GM19328 (cell line): ENCODE data around the gene GCN1.

Experiments used
- ATAC-seq: cut with Tn5 transposase; IDR thresholded peaks from one replicate; pipeline ENCODE4 v1.9.1; 2021; ENCODE audit warnings: mild to moderate bottlenecking, moderate library complexity; ENCODE audit not compliant: unreplicated experiment

The GCN1 gene

DNA sequence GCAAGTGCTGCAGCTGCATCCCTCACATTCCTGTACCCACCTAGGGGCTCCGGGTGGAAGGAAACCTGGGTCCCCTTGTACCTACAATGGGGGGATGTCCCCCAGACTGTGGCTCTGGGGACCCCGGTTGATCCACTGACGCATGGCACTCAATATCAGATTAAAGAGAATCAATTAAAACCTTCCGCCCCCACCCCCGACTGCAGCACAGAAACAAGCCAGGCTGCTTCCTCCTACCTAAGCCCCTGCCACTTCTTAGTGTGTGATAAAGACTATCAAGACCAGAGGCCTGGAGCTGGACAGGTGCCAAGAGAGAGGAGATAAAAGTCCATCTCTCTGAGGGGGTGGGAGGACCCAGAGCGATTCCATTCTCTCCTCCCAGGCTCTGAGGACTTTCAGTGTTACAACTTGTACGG lies 34.6 kb upstream of the GCN1 start:
- ATAC-seq: no peak

DNA sequence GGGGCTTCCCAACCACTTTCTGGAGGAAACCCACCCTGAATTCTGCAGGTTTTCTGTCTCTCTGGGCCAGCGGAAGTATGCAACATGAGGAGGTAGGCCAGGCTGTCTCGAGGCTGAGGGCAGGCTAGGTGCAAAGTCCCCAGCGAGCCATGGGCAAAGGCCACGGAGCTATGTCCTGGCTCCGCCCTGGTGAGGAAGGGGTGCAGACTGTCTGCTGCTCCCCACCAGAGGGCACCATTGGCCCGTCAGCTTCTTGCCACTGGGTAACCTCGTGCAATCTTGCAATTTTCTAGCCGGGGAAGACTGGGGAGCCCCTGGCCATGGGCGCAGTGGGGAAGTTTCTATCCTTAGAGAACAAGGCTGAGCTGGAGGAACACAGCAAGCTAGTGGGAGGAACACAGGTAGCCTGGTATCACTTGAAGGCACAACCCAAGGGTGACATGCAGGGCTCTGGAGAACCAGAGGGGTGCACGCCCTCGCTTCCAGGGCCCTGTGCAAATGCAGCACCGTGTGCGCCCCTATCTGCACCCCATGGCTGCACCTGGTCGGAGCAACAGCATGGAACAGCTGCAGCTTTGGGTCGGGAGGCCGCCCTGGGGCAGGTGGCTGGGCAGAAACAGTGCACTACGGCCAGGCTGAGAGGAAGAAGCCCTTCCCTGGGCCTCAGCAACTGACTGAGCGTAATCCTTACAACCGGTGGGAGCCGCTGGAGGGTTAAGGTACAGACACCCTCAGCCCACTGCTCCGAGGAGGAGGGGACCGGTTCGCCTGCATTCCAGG lies 34.0 kb upstream of the GCN1 start:
- no peak for ATAC-seq

DNA sequence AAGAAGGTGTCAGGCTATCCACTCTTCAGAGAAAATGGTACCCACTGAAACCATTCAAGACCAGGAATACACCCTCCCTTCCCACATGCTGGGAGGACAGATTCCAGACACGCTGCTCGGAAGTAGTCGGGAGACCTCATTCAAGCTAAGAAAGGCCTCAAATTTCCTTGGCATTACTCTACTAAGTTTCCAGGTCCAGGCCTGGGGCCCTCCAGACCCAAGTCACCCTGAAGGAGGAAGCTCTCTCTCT lies 33.5 kb upstream of the GCN1 start:
- no peak for ATAC-seq

DNA sequence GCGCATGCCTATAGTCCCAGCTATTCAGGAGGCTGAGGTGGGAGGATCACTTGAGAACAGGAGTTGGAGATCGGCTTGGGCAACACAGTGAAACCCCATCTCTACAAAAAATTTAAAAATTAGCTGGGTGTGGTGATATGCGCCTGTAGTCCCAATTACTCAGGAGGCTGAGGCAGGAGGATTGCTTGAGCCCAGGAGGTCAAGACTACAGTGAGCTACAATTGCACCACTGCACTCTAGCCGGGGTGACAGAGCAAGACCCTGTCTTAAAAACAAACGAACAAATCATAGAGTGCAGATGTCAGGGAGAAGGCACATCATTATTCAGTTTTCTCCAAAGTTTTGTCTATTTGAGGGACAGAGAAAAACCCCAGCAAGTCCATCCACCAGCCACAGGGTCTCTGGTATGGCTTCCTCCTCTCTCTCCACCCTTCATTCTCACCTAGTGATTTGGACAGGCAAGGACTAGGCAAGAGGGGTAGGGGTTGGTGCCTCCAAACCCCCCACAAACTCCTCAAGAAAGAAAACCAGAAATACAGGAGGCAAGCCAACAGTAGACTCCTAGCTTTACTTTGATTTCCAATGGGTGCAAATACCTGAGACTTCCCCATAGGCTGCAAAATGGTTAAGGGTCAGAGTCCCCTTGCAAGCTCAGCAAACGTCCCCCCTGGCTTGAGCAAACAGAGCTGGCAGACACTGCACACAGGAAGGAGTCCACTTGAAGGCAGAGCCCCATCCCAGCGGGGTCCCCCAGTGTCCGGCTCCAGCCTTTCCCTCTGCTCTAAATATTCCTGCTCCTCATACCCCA lies 32.9 kb upstream of the GCN1 start:
- no peak for ATAC-seq

DNA sequence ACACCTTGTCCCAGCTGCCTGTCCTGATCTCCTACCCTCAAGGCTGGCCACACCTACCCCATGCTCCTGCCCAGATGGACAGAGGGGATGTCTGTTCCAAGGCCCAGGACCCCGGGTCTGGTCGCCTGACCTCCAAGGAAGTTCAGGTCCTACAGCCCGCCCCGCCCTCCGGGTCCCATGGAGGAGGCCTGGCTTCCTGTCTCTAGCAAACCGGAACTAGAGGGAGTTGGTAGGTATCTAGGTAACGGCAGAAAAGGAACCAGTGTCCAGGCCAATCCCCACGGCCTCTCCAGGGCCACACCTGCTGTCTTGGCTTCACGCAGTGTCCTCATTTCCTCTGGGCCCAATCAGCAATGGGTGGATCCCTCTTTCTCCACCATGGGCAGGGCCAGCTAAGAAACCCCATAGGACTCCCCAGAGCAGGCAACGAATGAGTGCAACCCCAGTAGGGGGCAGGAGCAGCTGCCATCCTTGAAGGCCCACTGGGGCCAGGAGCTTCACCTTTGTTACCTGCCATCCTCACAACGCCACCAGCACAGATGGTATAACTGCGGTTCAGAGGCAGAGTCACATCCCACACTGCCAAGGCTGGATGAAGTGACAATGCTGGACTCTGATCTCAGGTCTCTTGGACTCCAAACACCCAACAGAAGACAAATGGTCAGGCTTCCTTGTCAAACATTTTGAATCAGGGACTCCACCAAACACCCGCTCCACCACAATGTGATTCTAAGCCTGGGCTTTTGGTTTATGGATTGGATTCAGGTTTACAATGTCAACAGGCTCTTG lies 31.5 kb upstream of the GCN1 start:
- no peak for ATAC-seq

DNA sequence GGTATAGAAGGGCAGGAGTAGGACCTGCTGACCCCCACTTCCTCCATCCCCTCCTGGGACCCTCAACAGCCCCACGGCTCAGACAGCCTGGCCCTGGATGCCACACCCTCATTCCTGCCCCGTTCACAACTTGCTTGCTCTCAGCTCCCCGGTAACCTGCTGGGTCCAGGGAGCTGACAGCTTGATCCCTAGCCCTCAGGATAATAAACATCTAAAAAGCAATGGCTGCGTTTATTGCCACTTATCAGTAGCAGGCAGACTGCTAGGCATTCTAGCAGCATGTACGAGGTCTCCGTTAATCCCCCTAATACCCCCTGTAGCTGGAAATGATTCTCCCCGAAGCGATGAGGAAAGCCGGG lies 30.7 kb upstream of the GCN1 start:
- ATAC-seq: no peak

DNA sequence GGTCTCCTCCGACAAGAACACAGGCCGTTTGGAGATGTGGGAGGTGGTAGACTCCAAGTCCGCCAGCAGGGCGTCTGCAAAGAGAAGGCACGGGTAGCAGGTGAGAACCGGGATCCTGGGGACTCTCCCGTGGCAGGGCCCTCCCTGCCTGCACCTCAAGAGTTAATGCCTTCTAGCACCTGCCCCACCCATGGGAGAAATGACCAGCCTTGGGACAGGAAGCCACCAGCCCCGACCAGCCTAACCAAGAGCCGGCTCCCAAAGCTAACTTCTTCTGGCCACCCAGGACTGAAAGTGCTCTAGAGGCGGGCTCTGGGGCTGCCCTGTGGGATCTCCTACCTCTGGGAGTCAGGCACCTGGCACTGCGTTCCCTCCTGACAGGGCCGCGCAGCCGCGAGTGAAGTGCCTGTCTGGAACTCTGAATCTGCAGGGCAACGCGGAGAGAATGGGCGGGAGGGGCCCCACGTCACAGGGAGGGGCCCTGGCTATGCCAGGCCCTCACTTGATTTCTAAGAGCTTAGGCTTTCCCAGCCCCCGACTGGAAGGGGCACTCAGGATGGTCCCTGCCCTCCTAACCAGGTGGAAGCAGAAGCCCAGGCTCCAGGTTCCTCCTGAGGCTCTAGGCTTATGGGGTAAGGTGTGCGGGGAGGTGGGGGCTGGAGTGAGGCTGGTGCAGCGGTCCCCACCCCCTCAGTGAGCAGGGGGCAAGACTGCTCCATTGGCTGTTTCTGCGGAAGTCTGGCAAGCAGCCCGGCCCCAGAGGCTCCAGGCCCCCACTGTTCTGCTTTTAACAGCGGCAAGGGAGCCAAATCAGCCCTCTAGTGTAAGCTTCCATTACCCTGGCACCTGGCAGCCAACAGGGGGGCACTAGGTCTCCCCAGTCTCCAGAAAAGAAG lies 30.0 kb upstream of the GCN1 start:
- no peak for ATAC-seq

DNA sequence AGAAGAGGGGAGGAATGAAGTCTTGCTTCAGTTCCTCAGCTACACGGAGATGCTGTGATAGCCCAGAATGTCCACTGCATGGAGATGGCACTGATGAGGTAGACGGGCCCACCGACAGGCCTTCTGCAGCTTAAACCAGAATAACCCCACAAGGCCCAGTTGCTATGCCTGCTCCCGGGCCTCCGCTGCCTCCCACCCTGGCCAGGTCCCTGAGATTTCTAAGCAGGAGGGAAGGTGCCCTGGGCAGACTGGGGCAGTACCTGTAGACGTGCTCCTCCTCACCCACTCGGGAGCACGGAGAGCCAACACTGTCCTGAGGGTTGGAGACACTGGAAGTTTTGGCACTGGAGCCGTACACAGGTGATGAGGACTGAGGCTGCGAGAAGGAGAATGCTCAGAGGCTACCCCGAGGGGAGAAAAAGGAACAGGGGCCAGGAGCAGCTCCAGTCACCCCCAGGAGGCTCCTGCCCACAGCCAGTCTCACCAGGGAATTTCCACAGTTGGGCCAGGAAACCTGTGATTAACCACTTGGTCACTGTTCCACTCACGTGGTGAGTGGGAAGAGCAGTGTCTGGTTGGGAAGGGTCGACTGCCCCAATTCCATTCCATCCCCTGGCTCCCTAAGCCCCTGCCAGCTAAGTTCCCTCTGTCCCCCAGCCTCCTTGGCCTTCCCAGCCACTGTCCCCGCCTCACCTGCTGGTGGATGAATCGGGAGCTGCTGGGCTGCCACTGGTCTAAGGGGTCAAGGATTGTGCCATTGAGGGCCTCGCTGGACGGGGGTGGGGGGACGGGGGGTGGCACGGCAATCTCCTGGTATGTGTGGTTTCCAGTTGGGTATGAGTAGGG lies 29.2 kb upstream of the GCN1 start:
- ATAC-seq: no peak

DNA sequence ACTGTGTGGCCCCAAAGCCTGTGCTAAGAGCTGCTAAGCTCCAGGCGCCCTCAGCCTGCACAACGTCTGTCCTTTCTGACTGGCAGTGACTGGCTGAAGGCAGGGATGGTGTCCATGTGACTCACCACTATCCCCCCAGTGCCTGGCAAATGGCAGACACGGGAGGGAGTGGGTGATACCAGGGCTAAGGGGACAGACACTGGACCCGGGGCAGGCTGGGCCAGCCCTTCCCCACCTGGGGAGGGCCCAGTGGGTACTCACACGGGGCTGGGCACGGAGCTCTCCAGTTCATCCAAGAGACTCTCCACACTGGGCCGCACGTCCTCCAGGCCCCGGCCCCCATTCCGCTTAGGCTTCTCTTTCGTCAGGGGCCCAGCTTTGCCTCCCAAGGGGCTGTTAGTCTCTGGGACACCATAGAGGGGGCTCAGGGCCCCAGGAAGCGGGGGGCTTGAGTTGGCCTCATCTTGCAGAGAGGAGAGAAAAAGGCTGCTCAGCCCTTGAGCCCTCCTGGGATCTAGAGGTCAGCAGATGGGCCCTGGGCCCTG lies 27.8 kb upstream of the GCN1 start:
- ATAC-seq: no peak

DNA sequence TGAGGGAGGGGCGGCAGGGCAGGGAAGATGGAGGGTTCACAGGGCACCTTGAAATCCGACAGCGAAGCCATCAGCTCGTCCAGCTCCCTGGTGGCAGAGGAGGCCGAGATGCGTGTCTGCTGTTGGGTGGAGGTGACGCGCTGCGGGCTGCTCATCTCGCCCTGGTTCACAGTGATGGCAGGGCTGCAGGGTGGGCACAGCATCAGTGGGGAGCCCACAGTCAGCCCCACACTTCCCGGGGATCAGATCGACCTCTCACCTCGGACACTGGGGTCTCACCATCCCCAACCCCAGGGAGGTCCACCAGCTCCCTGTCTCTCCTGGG lies 27.0 kb upstream of the GCN1 start:
- ATAC-seq: no peak

DNA sequence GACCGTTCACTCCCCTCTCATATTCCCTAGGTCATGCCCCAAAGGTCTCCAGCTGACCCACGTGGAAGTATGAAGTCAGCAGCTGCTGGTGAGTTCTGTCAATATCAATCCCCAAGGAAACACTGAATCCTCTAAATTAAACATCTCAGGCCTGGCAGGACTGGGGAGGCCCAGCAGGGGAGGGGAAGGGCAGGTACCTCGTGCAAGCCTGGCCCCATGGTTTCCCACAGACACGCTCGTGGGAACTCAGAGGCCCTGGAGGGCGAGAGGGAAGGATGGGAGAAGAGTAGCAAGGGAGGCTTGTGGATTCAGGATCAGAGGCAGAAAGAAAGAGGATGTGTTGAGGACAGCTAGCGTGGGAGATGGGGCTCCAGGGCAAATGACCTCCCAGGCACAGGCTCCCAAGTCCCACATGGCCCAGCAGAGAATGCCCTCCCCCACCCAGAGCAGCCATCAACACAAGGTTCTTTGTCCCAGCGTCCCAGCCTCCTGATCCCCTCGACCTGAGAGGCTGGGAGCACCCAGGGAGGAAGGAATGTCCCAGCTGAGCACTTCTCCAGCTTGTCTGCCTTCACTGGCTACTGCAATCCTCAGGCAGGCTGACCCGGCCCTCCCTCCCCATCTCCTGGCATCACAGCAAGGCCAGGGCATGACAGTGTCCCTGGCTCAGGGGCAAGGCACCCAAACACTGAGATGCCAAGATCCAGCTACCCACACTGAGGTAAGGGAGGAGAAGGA lies 26.5 kb upstream of the GCN1 start:
- no peak for ATAC-seq

DNA sequence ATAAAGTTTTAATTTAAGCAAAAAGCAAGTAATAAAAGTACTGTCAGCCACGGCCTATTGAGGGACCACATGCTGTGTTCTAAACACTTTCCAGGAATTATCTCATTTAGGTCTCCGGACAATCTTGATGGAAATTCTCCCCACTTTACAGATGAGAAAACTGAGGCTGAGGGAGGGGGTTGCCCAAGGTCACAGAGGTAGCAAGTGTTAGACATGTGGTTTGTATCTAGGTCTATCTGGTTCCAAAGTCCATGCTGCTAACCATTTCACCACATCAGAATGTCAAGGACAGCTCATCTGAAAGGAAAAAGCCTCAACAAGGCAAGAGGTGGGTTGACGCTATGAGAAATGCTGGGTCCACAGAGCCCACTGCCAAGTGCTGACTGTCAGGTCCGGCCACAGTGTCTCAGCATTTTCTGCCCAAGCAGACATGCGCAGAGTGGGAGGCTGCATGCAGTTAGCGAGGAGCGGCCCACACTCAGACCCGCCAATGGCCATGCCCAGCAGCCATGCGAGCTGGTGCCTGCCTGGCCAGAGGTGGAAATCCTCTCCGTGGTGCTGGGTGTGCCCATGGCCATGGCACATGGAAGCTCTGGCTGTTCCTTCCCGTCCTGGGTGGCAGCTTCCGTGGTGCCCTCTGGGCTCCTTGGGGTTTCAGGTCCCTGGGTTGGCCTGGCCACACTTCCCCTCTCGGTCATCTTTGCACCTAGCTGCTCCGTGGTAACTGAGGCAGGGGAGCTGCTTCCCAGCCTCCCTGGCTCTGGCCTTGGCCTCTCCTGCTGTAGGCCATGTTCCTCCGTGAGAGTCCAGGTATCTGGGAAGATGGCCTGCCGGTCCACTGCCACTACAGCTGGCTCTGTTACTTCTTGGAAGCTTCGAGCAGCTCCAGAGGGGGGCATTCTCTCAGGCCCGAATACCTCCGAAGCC lies 24.4 kb upstream of the GCN1 start:
- ATAC-seq: no peak

DNA sequence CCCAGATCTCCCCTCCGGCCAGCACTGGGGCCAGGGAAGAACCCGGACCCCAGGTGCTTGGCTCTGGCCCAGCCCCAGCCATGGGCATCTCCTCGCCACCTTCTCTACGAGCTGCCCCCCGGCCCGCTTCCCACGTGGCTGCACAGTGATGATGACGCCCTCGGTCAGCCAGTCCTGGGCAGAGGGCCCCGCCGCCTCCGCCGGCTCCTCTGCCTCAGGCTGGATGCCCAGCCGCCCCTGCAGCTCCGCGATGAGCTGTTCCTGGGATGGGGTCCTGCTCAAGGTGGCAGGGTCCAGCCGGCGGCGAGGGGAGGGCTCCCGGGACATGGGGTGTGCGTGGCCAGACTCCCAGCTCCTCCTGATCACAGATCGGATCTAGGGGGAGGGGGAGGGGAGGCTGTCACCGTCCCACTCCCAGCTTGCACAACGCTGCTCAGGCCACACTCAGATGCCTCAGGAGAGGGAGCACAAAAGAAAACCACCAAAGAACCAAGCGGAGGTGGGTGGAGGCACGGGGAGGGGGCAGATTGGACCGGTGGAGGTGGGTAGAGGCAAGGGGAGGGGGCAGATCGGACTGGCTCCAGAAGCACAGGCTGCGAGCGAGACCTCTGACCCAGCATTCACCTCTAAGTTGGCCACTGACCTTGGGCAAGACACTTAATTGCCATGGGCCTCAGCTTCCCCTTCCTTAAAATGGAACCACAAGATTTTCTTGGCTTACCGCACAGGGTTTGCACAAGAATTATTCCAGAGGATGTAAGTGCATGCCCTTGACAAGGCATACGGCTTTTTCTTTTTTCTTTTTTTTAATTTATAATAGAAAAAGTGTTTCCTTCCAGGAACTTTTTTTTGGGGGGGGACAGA lies 22.5 kb upstream of the GCN1 start:
- ATAC-seq: no peak

DNA sequence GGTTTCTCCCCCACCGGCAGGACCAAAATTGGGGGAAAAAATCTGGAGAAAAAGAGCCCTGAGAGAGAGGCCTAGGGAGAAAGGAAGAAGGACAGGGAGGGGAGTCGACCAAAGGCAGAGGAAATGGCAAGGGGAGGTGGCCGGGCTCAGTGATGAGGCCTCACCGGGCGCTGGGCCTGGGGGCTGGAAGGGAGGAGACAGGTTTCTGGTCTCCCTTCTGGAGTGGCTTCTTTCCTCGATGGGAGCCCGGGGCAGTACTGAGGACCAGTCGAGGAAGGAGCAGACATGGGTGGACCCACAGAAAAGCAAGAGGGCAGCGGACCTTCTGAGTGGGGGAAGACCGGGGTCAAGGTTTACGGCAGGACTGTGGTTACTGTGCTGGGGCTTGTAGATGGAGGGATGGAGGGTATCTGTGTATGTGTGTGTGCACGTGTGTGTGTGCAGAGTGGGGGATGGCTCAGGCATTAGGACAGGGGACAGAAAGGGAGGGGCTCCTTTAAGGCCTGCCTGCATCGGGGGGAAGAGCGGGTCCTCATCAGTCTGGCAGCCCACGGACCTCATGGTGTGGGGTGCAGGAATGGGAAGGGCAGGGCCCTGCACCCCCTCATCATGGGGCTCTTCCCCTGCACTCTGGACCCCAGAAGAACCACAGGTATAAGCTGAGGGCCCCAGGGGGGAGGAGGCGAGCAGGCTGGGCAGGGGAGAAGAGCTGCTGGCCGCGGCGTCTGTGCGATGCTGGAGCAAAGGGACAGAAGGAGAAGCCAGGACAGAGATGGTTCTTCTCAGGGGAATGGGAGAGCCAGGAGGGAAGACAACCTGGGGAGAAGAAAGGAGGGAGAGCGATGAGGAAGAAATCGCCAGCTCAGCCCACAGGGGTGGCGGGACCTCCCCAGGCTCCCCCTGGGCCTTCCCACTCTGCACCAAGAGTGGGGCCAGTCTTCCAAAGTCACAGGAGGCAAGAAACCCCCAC lies 21.5 kb upstream of the GCN1 start:
- no peak for ATAC-seq

DNA sequence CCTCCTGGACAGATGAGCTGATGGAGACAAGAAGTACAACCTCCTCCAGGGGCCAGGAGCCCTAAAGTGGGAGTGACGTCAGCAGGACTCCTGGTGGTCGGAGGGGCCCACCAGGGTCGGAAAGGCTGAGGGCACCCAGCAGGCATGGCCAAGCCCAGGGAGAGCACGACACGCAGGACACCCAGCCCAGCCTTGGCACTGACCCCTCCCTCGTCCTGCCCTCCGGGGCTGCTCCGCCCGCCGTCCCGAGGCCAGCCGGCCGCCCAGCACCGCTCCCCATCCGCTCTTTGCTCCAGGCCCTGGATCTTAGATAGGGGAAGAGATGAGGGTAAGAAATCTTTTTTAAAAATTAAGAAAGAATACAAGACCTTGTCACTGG lies 20.8 kb upstream of the GCN1 start:
- no peak for ATAC-seq
